Right cardiac atrium (tissue), 5 donors: ENCODE measurements around the gene RBFOX2. TPM values are rescaled to one million over a fixed set of nuclear protein-coding genes. Genes with fewer than 3 reads are reported as not detected.

ENCODE experiments used
- ATAC-seq, 2 donors: fragments of 200-7000 bp; cut with Tn5 transposase; one replicate each; pipeline versions ENCODE4 v1.8.0 to v1.9.1; 2020; ENCODE audit warnings: moderate library complexity in 2 of 2, mild to moderate bottlenecking in 1 of 2
- DNase-seq, 3 donors: peaks; one replicate each; pipeline ENCODE4 v3.0.0-alpha.2; 2020
- H3K27ac ChIP-seq: one replicate; pipeline ENCODE4 v1.5.1; 2013; ENCODE audit warnings: mild to moderate bottlenecking, low read length, control low read depth, moderate library complexity
- H3K27me3 ChIP-seq: one replicate; pipeline ENCODE4 v1.6.1; 2013; ENCODE audit not compliant: control insufficient read depth, insufficient read depth
- H3K4me1 ChIP-seq: one replicate; pipeline ENCODE4 v1.6.1; 2013; ENCODE audit warnings: low read length; ENCODE audit not compliant: control insufficient read depth, insufficient read depth
- H3K4me3 ChIP-seq: one replicate; pipeline ENCODE4 v1.5.1; 2013; ENCODE audit warnings: low read length, control low read depth
- H3K9me3 ChIP-seq: one replicate; pipeline ENCODE4 v1.6.1; 2013; ENCODE audit warnings: low read length; ENCODE audit not compliant: control insufficient read depth
- WGBS: extraction: QIAGEN DNeasy Blood & Tissue Kit; methylation state at CpG from one replicate; pipeline ENCODE4 v1.1.7; 2013; 5-methylcytosine and 5-hydroxymethylcytosine counted together
- intact Hi-C, 4 donors: fragments of 100-400 bp; cut with DNase I; formaldehyde crosslinking; loops; one replicate each; pipeline versions ENCODE4 v1.11.0 to v1.14.0; 2022 to 2023
- polyA plus RNA-seq: library from polyadenylated mRNA; stranded (reverse); fragments of 200-250 nt; gene quantifications from one replicate; pipeline ENCODE4 v1.2.3, GENCODE V29; 2013
- total RNA-seq, 4 donors: library from RNA; stranded (reverse); fragmentation: NEBNext Ultra II Directional; extraction: Animal tissue kit (Norgen Biotek cat#: 25700); gene quantifications; one replicate each; pipeline ENCODE4 v1.2.1, GENCODE V29; 2021
- donor health status: healthy with polysubstance abuse.
- donor health status: DM: no; HTN: yes; CAD: no.
- donor health status: DM: no; HTN: no; CAD: no.
- donor health status: DM: no; HTN: yes; CAD: no; lungs with severe emphysema.
- donor health status: DM: yes; HTN: yes; CAD: no.

The RBFOX2 gene
- total and polyA plus RNA-seq, 5 donors: 36.7 to 89.8 (median 73.6) TPM

GRCh38 chr22:35728639-35729308 is 299.9 kb downstream of the RBFOX2 start:
- H3K4me3 ChIP-seq: no peak overlapping the region
- peaks cover 4% of the 10 kb centered on the region for H3K4me1 ChIP-seq
- ATAC-seq: no peak
- DNase-seq: no peak
- H3K27me3 ChIP-seq: no peaks in the 10 kb centered on the region
- intact Hi-C loops: no loop called here
- H3K9me3 ChIP-seq: no peaks in the 10 kb centered on the region
- H3K27ac ChIP-seq: no peak overlapping the region
- WGBS: 86% methylated on average over 12 of the region's 12 CpGs

GRCh38 chr22:35727436-35727835 is 301.2 kb downstream of the RBFOX2 start:
- Histone ChIP-seq H3K9me3 (no peaks in the 10 kb centered on the region), H3K27me3 (no peaks in the 10 kb centered on the region), H3K4me3 (no peak overlapping the region), H3K4me1 (peaks cover 4% of the 10 kb centered on the region), H3K27ac (no peak overlapping the region)
- intact Hi-C loops: no loop called here
- DNase-seq: peak in 1 of 3 donors; percentile 52
- WGBS: 39% methylated on average over 11 of the region's 11 CpGs
- peak; percentile 54 to 72 for ATAC-seq

- Histone ChIP-seq H3K4me3 (no peak overlapping the region), H3K4me1 (peaks cover 4% of the 10 kb centered on the region), H3K27ac (no peak overlapping the region), H3K9me3 (no peaks in the 10 kb centered on the region), H3K27me3 (no peaks in the 10 kb centered on the region)
- 85% methylated on average over 15 of the region's 15 CpGs for WGBS
- intact Hi-C loops: no loop called here
- DNase-seq (no peak), ATAC-seq (peak in 1 of 2 donors; percentile 25)
Observed at GRCh38 chr22:35726933-35727332, 301.7 kb downstream of the RBFOX2 start.

- H3K9me3 ChIP-seq: no peaks in the 10 kb centered on the region
- H3K27ac ChIP-seq: no peak overlapping the region
- WGBS: 80% methylated on average over 6 of the region's 6 CpGs
- no peak overlapping the region for H3K4me3 ChIP-seq
- DNase-seq (no peak), ATAC-seq (no peak)
- no peaks in the 10 kb centered on the region for H3K27me3 ChIP-seq
- intact Hi-C loops: no loop called here
- peaks cover 4% of the 10 kb centered on the region for H3K4me1 ChIP-seq
Observed at GRCh38 chr22:35726398-35726797, 302.2 kb downstream of the RBFOX2 start.

GRCh38 chr22:35725521-35725920 is 303.1 kb downstream of the RBFOX2 start:
- no peaks in the 10 kb centered on the region for H3K27me3 ChIP-seq
- 85% methylated on average over 11 of the region's 11 CpGs for WGBS
- peaks cover 4% of the 10 kb centered on the region for H3K4me1 ChIP-seq
- no peak overlapping the region for H3K4me3 ChIP-seq
- DNase-seq: no peak
- no peak overlapping the region for H3K27ac ChIP-seq
- intact Hi-C loops: no loop called here
- no peak for ATAC-seq
- no peaks in the 10 kb centered on the region for H3K9me3 ChIP-seq

GRCh38 chr22:35721960-35722359 is 306.7 kb downstream of the RBFOX2 start:
- H3K4me3 ChIP-seq: no peak overlapping the region
- H3K4me1 ChIP-seq: no peaks in the 10 kb centered on the region
- intact Hi-C loops: no loop called here
- DNase-seq: no peak
- H3K27me3 ChIP-seq: no peaks in the 10 kb centered on the region
- no peak for ATAC-seq
- WGBS: 61% methylated on average over 4 of the region's 4 CpGs
- no peaks in the 10 kb centered on the region for H3K9me3 ChIP-seq
- no peak overlapping the region for H3K27ac ChIP-seq

- Histone ChIP-seq H3K4me3 (no peak overlapping the region), H3K9me3 (no peaks in the 10 kb centered on the region), H3K4me1 (no peaks in the 10 kb centered on the region), H3K27ac (no peak overlapping the region), H3K27me3 (no peaks in the 10 kb centered on the region)
- ATAC-seq (no peak), DNase-seq (no peak)
- intact Hi-C loops: no loop called here
- 84% methylated on average over 15 of the region's 15 CpGs for WGBS
Observed at GRCh38 chr22:35719212-35719875, 309.3 kb downstream of the RBFOX2 start.

- Histone ChIP-seq H3K4me1 (no peaks in the 10 kb centered on the region), H3K27me3 (no peaks in the 10 kb centered on the region), H3K27ac (no peak within 1 kb of the TSS), H3K4me3 (no peak within 1 kb of the TSS), H3K9me3 (no peaks in the 10 kb centered on the region)
- WGBS: 83% methylated on average over 3 of the region's 3 CpGs
- DNase-seq: no peak
- ATAC-seq: no peak
- intact Hi-C loops: no loop called here
Observed at GRCh38 chr22:35717572-35717971, 311.1 kb downstream of the RBFOX2 start, which contains the start of gene APOL5. APOL5 (plus strand) TSS chr22:35717872; CDS start chr22:35717872, 0 bp downstream.

- WGBS: 93% methylated on average over 2 of the region's 2 CpGs
Observed at GRCh38 chr22:35712672-35713071, 316.0 kb downstream of the RBFOX2 start.

GRCh38 chr22:35711336-35711735 is 317.3 kb downstream of the RBFOX2 start:
- Histone ChIP-seq H3K9me3 (no peaks in the 10 kb centered on the region), H3K27me3 (no peaks in the 10 kb centered on the region), H3K27ac (no peak overlapping the region), H3K4me3 (no peak overlapping the region), H3K4me1 (no peaks in the 10 kb centered on the region)
- DNase-seq: no peak
- 68% methylated on average over 4 of the region's 4 CpGs for WGBS
- no peak for ATAC-seq
- intact Hi-C loops: no loop called here

More at GRCh38 chr22:35712672-35713071, 316.0 kb downstream of the RBFOX2 start:
- H3K4me1 ChIP-seq: no peaks in the 10 kb centered on the region
- no peak for DNase-seq
- intact Hi-C loops: no loop called here
- no peaks in the 10 kb centered on the region for H3K27me3 ChIP-seq
- no peak overlapping the region for H3K4me3 ChIP-seq
- no peaks in the 10 kb centered on the region for H3K9me3 ChIP-seq
- H3K27ac ChIP-seq: no peak overlapping the region
- ATAC-seq: no peak

- DNase-seq (no peak), ATAC-seq (no peak)
- no peaks in the 10 kb centered on the region for H3K4me1 ChIP-seq
- intact Hi-C loops: no loop called here
- no peaks in the 10 kb centered on the region for H3K9me3 ChIP-seq
- no peak overlapping the region for H3K4me3 ChIP-seq
- H3K27ac ChIP-seq: no peak overlapping the region
- 66% methylated on average over 7 of the region's 7 CpGs for WGBS
- H3K27me3 ChIP-seq: no peaks in the 10 kb centered on the region
Observed at GRCh38 chr22:35708917-35709316, 319.7 kb downstream of the RBFOX2 start.
